GM19351 (cell line): ENCODE measurements around the gene TRIM41.
A peak's percentile ranks its signal among the peaks of the same experiment; 100 is the strongest.
"Not testable (repeated sequence)": the region's sequence is repeated elsewhere in the genome, so short reads cannot be mapped to it uniquely, and the experiment has no call there.

ENCODE experiments used
- ATAC-seq: cut with Tn5 transposase; IDR thresholded peaks from one replicate; pipeline ENCODE4 v1.9.1; 2021; ENCODE audit warnings: mild to moderate bottlenecking, moderate library complexity; ENCODE audit not compliant: unreplicated experiment

TRIM41 gene

DNA sequence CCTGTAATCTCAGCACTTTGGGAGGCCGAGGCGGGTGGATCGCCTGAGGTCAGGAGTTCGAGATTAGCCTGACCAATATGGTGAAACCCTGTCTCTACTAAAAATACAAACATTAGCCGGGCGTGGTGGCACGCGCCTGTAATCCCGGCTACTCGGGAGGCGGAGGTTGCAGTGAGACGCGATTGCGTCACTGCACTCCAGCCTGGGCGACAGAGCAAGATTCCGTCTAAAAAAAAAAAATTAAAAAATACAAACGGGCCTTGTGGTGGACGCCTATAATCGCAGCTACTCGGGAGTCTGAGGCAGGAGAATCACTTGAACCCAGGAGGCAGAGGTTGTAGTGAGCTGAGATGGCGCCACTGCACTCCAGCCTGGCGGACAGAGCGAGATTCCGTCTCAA lies 14.1 kb upstream of the TRIM41 start:
- ATAC-seq = not testable (repeated sequence)

DNA sequence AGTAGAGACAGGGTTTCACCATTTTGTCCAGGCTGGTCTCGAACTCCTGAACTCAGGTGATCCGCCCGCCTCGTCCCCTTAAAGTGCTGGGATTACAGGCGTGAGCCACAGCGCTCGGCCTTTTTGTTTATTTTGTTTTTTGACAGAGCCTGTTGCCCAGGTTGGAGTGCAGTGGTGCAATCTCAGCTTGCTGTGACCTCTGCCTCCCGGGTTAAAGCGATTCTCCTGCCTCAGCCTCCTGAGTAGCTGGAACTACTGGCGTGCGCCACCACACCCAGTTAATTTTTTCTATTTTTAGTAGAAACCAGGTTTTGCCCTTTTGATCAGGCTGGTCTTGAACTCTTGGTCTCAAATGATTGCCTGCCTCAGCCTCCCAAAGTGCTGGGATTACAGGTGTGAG lies 12.9 kb upstream of the TRIM41 start:
- not testable (repeated sequence) for ATAC-seq

DNA sequence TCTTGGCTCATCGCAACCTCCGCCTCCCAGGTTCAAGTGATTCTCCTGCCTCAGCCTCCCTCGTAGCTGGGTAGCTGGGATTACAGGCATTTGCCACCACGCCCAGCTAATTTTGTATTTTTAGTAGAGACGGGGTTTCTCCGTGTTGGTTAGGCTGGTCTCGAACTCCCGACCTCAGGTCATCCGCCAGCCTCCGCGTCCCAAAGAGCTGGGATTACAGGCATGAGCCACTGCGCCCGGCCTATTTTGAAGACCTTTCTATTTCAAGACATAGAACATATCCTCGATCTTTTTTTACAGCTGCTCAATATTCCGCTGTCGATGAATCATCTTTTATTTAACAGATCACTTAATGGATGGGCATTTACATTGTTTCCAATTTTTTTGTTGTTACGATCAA lies 12.4 kb upstream of the TRIM41 start:
- not testable (repeated sequence) for ATAC-seq

GRCh38 chr5:181211208-181211607 lies 11.9 kb upstream of the TRIM41 start:
- no peak for ATAC-seq

- ATAC-seq = no peak
Measured at GRCh38 chr5:181212080-181212479, 11.0 kb upstream of the TRIM41 start.

DNA sequence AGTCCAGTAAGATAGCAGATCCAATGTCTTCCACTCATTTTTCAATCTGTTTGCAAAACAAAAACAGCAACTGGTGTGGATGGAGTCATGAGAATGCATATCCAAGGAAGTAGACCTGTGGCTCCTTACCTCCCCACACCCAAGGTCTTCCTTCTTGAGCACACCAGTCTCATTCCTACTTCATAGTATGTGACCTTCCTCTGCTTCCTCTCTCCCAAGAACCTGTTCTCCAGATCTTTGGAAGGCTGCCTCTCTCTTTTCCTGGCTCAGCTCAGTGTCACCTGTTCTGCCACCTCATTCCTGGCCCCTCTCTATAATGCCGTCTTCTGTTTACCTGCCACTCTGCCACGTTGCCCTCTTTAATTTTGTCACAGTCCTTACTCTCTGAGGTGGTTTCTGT lies 10.1 kb upstream of the TRIM41 start:
- ATAC-seq = no peak

GRCh38 chr5:181214249-181214648 lies 8.8 kb upstream of the TRIM41 start:
- not testable (repeated sequence) for ATAC-seq

DNA sequence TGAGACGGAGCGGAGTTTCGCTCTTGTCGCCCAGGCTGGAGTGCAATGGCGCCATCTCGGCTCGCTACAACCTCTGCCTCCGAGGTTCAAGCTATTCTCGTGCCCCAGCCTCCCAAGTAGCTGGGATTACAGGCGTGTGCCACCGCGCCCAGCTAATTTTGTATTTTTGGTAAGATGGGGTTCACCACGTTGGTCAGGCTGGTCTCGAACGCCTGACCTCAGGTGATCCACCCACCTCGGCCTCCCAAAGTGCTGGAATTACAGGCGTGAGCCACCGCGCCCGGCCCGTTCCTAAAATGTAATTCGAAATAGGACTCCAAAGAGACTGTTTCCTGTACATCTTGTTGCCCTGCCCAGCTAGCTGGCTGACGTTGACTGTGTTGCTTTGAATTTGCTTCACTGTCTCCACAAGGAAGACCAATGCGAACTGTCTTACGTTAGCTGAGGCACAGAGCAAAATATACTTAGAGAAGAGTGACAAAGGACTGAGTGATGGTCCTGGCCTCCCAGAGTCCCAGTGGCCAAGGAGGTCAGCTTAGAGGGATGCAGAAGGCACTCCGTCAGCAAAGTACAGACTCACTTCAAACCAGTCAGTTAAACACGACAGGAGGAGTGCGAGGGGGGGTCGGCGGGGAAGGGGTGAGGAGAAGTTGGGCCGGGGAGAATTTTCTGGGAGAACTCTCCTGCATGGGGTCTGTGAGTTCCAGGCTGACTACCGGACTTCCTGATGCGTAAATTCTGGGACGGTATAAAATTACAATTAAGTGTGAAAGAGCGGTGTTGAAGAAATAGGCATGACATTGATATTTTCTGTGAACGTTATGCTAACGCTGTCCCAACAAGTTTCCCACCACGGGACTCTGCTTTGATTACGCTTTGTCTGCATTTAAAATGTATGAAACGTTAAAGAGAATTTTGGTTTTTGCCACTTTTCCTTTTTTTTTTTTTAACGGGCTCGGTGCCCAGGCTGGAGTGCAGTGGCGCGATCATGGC lies 6.8 kb upstream of the TRIM41 start:
- no peak for ATAC-seq

DNA sequence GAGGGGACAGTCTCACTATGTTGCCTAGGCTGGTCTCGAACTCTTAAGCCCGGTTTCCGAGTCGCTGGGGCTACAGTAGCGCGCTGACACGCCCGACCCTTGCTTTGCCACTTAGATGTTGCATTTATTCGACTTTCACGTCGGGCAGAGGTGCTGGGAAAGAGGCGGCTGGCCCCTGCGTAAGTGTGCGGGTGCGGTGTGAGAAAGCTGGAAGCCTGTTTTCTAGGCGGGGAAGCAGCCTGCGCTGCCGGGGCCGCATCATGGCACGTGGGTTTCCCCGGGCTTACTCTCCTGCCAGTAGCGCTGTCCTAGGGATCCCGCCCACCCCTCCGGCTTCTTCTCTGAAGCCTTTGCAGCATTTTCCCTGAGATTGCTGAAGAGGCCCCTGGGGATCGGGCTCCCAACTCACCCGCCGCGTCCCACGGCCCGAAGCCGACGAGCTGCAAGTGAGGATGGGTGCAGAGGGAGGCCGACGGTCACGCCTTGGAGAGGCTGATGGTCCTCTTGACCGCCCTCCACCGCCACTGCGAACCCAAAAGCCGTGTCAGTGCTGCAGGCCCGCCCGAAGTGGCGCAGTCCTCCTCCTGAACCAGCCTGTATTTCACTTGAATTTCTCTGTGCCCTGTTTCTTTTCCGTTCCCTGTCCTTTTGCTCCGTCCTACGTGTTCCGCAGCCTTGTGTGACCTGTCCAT lies 5.8 kb upstream of the TRIM41 start:
- peak; percentile 22 for ATAC-seq

DNA sequence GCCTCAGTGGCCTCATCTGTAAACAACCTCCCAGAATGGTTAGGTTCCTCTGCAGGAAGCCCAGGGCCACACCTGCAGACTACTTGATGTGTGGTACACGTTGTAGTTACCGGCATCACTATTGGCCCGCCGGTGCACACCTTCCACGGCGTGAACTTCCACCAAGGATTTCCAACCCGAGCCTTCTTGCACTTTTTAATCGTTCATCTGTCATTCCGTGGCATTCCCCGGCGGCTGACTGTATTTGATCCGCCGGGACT lies 5.3 kb upstream of the TRIM41 start:
- ATAC-seq = peak; percentile 16

DNA sequence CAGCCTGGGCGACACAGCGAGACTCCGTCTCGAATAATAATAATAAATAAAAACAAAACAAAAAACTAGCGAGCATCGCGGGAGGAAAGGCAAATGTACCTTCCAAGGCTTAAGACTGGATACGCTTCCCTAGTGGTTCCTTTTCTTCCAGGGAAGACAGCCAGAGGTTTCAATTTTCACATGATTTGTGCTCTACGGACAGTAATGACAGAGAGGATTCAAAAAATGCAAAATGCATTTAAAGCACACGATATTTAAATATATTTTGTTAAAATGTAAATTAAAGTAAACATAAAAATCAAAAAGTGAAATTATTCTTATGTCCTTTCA lies 4.3 kb upstream of the TRIM41 start:
- no peak for ATAC-seq

- ATAC-seq = no peak
Measured at GRCh38 chr5:181219262-181220177, 3.6 kb upstream of the TRIM41 start.

- ATAC-seq = no peak
Measured at GRCh38 chr5:181220178-181220515, 2.9 kb upstream of the TRIM41 start.

- no peak for ATAC-seq
Measured at GRCh38 chr5:181221105-181221791, 1.8 kb upstream of the TRIM41 start.

DNA sequence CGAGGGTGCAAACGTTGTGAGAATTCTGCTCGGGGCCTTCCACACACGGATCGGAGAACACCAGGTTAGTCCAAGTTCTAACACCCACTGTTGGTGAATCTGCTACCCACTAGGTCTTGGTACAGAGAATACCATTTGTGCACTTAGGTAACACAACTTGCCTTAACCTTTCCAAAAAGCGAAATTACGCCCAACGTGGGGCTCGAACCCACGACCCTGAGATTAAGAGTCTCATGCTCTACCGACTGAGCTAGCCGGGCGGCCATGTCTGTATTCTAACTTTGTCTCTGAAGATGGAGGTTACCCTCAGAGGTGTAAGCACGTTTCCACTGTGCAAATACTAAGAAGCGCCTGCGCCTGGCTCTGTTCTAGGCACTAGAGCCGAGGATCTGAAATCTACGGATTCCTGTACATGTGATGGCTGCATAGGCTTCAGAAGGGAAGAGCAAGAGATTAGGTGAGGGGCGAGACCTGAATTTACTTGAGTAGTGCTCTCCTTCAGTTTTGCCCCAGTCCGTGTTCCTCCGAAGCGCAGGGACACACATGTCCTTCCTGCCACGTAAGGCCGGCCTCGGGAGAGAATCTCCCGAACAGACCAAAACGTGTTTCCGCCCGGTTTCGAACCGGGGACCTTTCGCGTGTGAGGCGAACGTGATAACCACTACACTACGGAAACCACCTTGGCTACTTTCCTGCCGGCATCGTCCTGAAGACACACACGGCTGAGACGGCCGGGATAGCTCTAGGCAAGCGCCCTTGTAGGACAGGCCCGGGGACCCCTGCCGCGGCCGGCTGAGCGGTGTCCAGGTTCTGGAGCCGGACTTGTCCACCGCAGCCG lies 1.1 kb upstream of the TRIM41 start:
- ATAC-seq = peak; percentile 22

- ATAC-seq = no peak
Measured at GRCh38 chr5:181222630-181223057, 437 bp upstream of the TRIM41 start.

- no peak for ATAC-seq
Measured at GRCh38 chr5:181223729-181224389, 778 bp downstream of the TRIM41 start.

GRCh38 chr5:181224390-181225229 lies 1.5 kb downstream of the TRIM41 start:
- no peak for ATAC-seq

DNA sequence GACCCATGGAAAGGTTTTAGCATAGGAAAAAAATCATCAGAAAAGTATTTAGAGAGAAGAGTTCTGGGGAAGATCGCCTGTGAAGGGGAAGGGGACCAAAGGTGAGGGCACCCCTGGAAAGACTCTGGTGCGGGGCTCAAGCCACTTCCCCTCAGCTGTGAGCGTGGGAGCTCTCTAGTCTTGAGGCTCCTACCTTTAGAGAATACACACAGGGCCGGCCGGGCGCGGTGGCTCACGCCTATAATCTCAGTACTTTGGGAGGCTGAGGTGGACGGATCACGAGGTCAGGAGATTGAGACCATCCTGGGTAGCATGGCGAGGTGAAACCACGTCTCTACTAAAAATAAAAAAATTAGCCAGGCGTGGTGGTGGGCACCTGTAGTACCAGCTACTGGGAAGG lies 6.9 kb downstream of the TRIM41 start:
- ATAC-seq = no peak
